GM12878 (cell line): ENCODE data around the gene RAMP1. TPM values are rescaled to one million over a fixed set of nuclear protein-coding genes. Genes with fewer than 3 reads are reported as not detected.

Source experiments
- ATAC-seq: fragments of 200-7000 bp; cut with Tn5 transposase; 3 replicates; pipeline ENCODE4 v1.9.1; 2020; ENCODE audit warnings: mild to moderate bottlenecking, moderate library complexity
- BruUV-seq: library from RNA; stranded (reverse); fragments of 400-500 nt; replicated peaks from 2 replicates; lab custom pipeline; 2021; lab: Mats Ljungman, UMichigan
- CTCF ChIA-PET: fragments of 300-600 bp; sonication (Branson Sonifier 250); formaldehyde crosslinking; extraction: SDS; loops from one replicate; lab custom pipeline; 2021; ENCODE audit warnings: inconsistent platforms; lab: Yijun Ruan, JAX
- POLR2A ChIA-PET: fragments of 350-600 bp; formaldehyde crosslinking; extraction: SDS; loops from one replicate; lab custom pipeline; 2021; ENCODE audit warnings: inconsistent platforms; lab: Charles Lee
- RAD21 ChIA-PET: fragments of 300-600 bp; sonication (Branson Sonifier 250); formaldehyde crosslinking; loops from one replicate; lab custom pipeline; 2023; ENCODE audit warnings: antibody characterized with exemption; ENCODE audit not compliant: unreplicated experiment; lab: Charles Lee
- SMC1A ChIA-PET: fragments of 300-600 bp; sonication (Branson Sonifier 250); formaldehyde crosslinking; loops from one replicate; lab custom pipeline; 2023; ENCODE audit not compliant: unreplicated experiment, uncharacterized antibody; lab: Charles Lee
- DNase-seq: peaks from one replicate; pipeline ENCODE4 v3.0.0-alpha.2; 2011; ENCODE audit warnings: low read depth, low spot score
- FAIRE-seq: peaks from 3 replicates; lab custom pipeline; 2011; peaks lifted over from hg19 to GRCh38; lab: Jason Lieb, UNC
- H2AFZ ChIP-seq: 2 replicates; pipeline ENCODE4 v1.6.0; 2011; ENCODE audit warnings: low read depth, low read length, control low read depth; ENCODE audit not compliant: control insufficient read depth
- H3K27ac ChIP-seq: 2 replicates; pipeline ENCODE4 v1.5.1; 2011; ENCODE audit warnings: control low read depth; ENCODE audit not compliant: control insufficient read depth, insufficient read depth
- H3K27me3 ChIP-seq, 2 experiments: replicated peaks in 1 of 2; 2 replicates each; pipeline versions ENCODE4 v1.6.0 to v1.6.1; 2011; ENCODE audit warnings: low read length in 1 of 2; ENCODE audit not compliant: control insufficient read depth in 2 of 2, insufficient read depth in 2 of 2
- H3K36me3 ChIP-seq, 2 experiments: 2 replicates each; pipeline ENCODE4 v1.5.1; 2011; ENCODE audit warnings: low read length in 1 of 2; ENCODE audit not compliant: control insufficient read depth in 2 of 2, insufficient read depth in 2 of 2
- H3K4me1 ChIP-seq: 2 replicates; pipeline ENCODE4 v1.6.1; 2011; ENCODE audit warnings: mild to moderate bottlenecking, low read length, moderate library complexity, mixed read lengths; ENCODE audit not compliant: control insufficient read depth, insufficient read depth
- H3K4me2 ChIP-seq: 2 replicates; pipeline ENCODE4 v1.6.0; 2011; ENCODE audit warnings: control low read depth; ENCODE audit not compliant: control insufficient read depth, insufficient read depth
- H3K4me3 ChIP-seq: fragments of 200-600 bp; sonication (generic); 2 replicates; pipeline ENCODE4 v1.5.1; 2016
- H3K79me2 ChIP-seq: 2 replicates; pipeline ENCODE4 v1.6.0; 2011; ENCODE audit warnings: low read length; ENCODE audit not compliant: control insufficient read depth, insufficient read depth
- H3K9ac ChIP-seq: 2 replicates; pipeline ENCODE4 v1.8.0; 2011; ENCODE audit warnings: low read length, control low read depth, mixed read lengths; ENCODE audit not compliant: control insufficient read depth, insufficient read depth
- H3K9me3 ChIP-seq: replicated peaks from 3 replicates; pipeline ENCODE4 v1.5.1; 2011; ENCODE audit warnings: mild to moderate bottlenecking, low read length; ENCODE audit not compliant: control insufficient read depth, insufficient read depth
- H4K20me1 ChIP-seq: 2 replicates; pipeline ENCODE4 v1.6.0; 2011; ENCODE audit not compliant: control insufficient read depth, insufficient read depth
- ASH2L ChIP-seq: fragments of 300-600, 200-600 bp; sonication (generic); IDR thresholded peaks from 2 replicates; pipeline ENCODE4 v1.6.1; 2017; ENCODE audit warnings: low read depth, mild to moderate bottlenecking, borderline replicate concordance
- BRCA1 ChIP-seq: IDR thresholded peaks from 2 replicates; pipeline ENCODE4 v1.6.1; 2011; ENCODE audit warnings: low read depth, low read length, improper control_type of control experiment
- CHD2 ChIP-seq: IDR thresholded peaks from 2 replicates; pipeline ENCODE4 v1.6.1; 2011; ENCODE audit warnings: low read depth, low read length, improper control_type of control experiment, borderline replicate concordance
- CREB1 ChIP-seq: IDR thresholded peaks from 2 replicates; pipeline ENCODE4 v1.6.1; 2012; ENCODE audit warnings: low read depth, mild to moderate bottlenecking, inconsistent platforms
- ESRRA ChIP-seq: IDR thresholded peaks from 2 replicates; pipeline ENCODE4 v1.6.1; 2012; ENCODE audit warnings: mild to moderate bottlenecking, low read length, improper control_type of control experiment
- LARP7 ChIP-seq: fragments of 450-650 bp; IDR thresholded peaks from 2 replicates; pipeline ENCODE4 v1.6.1; 2017; ENCODE audit warnings: mild to moderate bottlenecking
- NR2C2 ChIP-seq: IDR thresholded peaks from 2 replicates; pipeline ENCODE4 v1.6.1; 2011; ENCODE audit warnings: borderline replicate concordance, low read depth; ENCODE audit not compliant: control insufficient read depth, insufficient read length
- NR2F1 ChIP-seq: fragments of 450-650 bp; conservative IDR thresholded peaks from 2 replicates; pipeline ENCODE4 v1.6.1; 2017; ENCODE audit warnings: mild to moderate bottlenecking
- RAD21 ChIP-seq: IDR thresholded peaks from 2 replicates; pipeline ENCODE4 v1.6.1; 2011; ENCODE audit warnings: mild to moderate bottlenecking, low read depth, low read length, moderate library complexity; ENCODE audit not compliant: insufficient read depth
- RAD51 ChIP-seq: fragments of 450-650 bp; IDR thresholded peaks from 2 replicates; pipeline ENCODE4 v1.6.1; 2016; ENCODE audit warnings: moderate library complexity, mild to moderate bottlenecking, inconsistent platforms
- RB1 ChIP-seq: fragments of 450-650 bp; formaldehyde crosslinking; IDR thresholded peaks from 2 replicates; pipeline ENCODE4 v1.6.1; 2017; ENCODE audit warnings: mild to moderate bottlenecking, borderline replicate concordance
- SP1 ChIP-seq: IDR thresholded peaks from one replicate; pipeline ENCODE4 v1.6.1; 2011; ENCODE audit warnings: low read depth, low read length
- STAT1 ChIP-seq: fragments of 450-650 bp; conservative IDR thresholded peaks from 2 replicates; pipeline ENCODE4 v1.6.1; 2014; ENCODE audit warnings: antibody characterized with exemption, mild to moderate bottlenecking
- YBX1 ChIP-seq: fragments of 450-650 bp; IDR thresholded peaks from 2 replicates; pipeline ENCODE4 v1.6.1; 2016; ENCODE audit warnings: antibody characterized with exemption
- WGBS: methylation state at CpG from one replicate; pipeline ENCODE4 v1.1.6; 2016; ENCODE audit warnings: low lambda C conversion rate; ENCODE audit not compliant: insufficient replicate concordance, insufficient coverage; ENCODE audit errors: missing lambda C conversion rate; 5-methylcytosine and 5-hydroxymethylcytosine counted together
- in situ Hi-C: fragments of 300-500 bp; cut with MboI; formaldehyde crosslinking; loops from 9 replicates; pipeline ENCODE4 v1.14.3; 2018; ENCODE audit warnings: mixed read lengths
- intact Hi-C: fragments of 100-400 bp; cut with micrococcal nuclease; formaldehyde crosslinking; loops from one replicate; pipeline ENCODE4 v1.14.2; 2022; ENCODE audit not compliant: unreplicated experiment
- polyA plus RNA-seq, 11 experiments: library from polyadenylated mRNA; depleted of rRNA in 4 of 11; unstranded in 6 of 11; stranded (reverse) in 5 of 11; fragments of >200 nt; fragmentation: Nextera tagmentation in 4 of 11; fragmentation: Illumina TruSeq in 1 of 11; extraction: Ambion mirVana in 4 of 11; extraction: Trizol in 1 of 11; gene quantifications; 1 replicate in 1 of 11; 2 replicates in 10 of 11; pipeline versions ENCODE4 v1.2.1 to v1.2.3, GENCODE V29; 2011 to 2016; ENCODE audit warnings: inconsistent platforms in 2 of 11, missing spikeins in 2 of 11, low read depth in 1 of 11
- total RNA-seq, 4 experiments: library from RNA; depleted of rRNA in 3 of 4; stranded (reverse); fragments of >200 nt in 3 of 4; fragmentation: Illumina TruSeq in 1 of 4; extraction: Trizol in 1 of 4; gene quantifications; 2 replicates each; pipeline versions ENCODE4 v1.2.1 to v1.2.3, GENCODE V29; 2013 to 2021
- TF ChIP-seq, protein P1 (sequence below): IDR thresholded peaks from 2 replicates; pipeline ENCODE4 v1.6.1; 2011; ENCODE audit warnings: borderline replicate concordance, low read depth, mild to moderate bottlenecking, moderate library complexity, mixed read lengths, low read length; ENCODE audit not compliant: insufficient read depth; ENCODE audit errors: extremely low read length
- TF ChIP-seq, protein P2 (sequence below): fragments of 450-650 bp; IDR thresholded peaks from 2 replicates; pipeline ENCODE4 v1.6.1; 2017; ENCODE audit warnings: mild to moderate bottlenecking, moderate library complexity
- TF ChIP-seq, protein P3 (sequence below): fragments of 150-350 bp; IDR thresholded peaks from 2 replicates; pipeline ENCODE4 v1.6.1; 2014; ENCODE audit warnings: mild to moderate bottlenecking, low read depth, low read length

Gene RAMP1
- total and polyA plus RNA-seq, 10 of the 15 experiments (the other 5 are each of a cell fraction or from before 2014, with no cell fraction given): 0.11 to 0.19 (median 0.12) TPM; not detected in 7

DNA sequence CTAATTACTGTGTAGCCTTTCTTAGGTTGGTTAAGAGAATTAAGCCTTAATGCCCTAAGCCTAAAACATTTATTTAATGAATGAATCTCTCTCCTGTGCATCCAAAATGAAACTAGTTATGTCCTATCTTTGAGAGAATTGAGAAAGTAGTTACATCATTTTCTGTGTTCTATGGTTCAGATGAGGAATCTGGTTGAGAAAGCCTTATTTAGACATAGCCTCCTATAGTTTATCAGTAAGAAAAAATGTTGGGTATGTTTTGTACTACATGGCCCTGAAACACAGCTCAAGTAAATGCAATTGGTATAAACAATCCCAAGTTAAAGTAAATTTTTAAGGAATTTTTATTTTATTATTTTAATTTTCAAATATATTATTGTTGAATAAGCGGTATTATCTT lies 25.9 kb upstream of the RAMP1 start:
- SMC1A ChIA-PET: interaction anchor here (0.8 to 1.7 kb wide), 6 partner anchors 18 to 475 kb away, joined by 3 to 5 read pairs (median 3); no protein-coding TSS in a partner anchor
- CTCF ChIA-PET: no interaction called here
- Histone ChIP-seq H3K9me3 (no peaks in the 10 kb centered on the region), H3K79me2 (no peaks in the 10 kb centered on the region)
- POLR2A ChIA-PET: interaction anchor here (0.9 kb wide), 1 partner anchor 21 kb away, joined by 3 read pairs; no protein-coding TSS in a partner anchor
- no peak for ATAC-seq
- FAIRE-seq: no peak
- BruUV-seq: no TSS peak
- intact Hi-C loops: no loop called here
- TF ChIP-seq RAD51: no peak
- no peak for TF ChIP-seq YBX1
- TF ChIP-seq, protein P1, sequence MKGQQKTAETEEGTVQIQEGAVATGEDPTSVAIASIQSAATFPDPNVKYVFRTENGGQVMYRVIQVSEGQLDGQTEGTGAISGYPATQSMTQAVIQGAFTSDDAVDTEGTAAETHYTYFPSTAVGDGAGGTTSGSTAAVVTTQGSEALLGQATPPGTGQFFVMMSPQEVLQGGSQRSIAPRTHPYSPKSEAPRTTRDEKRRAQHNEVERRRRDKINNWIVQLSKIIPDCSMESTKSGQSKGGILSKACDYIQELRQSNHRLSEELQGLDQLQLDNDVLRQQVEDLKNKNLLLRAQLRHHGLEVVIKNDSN: no peak
- TF ChIP-seq NR2F1: no peak
- TF ChIP-seq NR2C2: no peak
- TF ChIP-seq CREB1: no peak
- no peak for TF ChIP-seq STAT1
- TF ChIP-seq BRCA1: no peak
- TF ChIP-seq, protein P2, sequence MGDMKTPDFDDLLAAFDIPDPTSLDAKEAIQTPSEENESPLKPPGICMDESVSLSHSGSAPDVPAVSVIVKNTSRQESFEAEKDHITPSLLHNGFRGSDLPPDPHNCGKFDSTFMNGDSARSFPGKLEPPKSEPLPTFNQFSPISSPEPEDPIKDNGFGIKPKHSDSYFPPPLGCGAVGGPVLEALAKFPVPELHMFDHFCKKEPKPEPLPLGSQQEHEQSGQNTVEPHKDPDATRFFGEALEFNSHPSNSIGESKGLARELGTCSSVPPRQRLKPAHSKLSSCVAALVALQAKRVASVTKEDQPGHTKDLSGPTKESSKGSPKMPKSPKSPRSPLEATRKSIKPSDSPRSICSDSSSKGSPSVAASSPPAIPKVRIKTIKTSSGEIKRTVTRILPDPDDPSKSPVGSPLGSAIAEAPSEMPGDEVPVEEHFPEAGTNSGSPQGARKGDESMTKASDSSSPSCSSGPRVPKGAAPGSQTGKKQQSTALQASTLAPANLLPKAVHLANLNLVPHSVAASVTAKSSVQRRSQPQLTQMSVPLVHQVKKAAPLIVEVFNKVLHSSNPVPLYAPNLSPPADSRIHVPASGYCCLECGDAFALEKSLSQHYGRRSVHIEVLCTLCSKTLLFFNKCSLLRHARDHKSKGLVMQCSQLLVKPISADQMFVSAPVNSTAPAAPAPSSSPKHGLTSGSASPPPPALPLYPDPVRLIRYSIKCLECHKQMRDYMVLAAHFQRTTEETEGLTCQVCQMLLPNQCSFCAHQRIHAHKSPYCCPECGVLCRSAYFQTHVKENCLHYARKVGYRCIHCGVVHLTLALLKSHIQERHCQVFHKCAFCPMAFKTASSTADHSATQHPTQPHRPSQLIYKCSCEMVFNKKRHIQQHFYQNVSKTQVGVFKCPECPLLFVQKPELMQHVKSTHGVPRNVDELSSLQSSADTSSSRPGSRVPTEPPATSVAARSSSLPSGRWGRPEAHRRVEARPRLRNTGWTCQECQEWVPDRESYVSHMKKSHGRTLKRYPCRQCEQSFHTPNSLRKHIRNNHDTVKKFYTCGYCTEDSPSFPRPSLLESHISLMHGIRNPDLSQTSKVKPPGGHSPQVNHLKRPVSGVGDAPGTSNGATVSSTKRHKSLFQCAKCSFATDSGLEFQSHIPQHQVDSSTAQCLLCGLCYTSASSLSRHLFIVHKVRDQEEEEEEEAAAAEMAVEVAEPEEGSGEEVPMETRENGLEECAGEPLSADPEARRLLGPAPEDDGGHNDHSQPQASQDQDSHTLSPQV: no peak
- TF ChIP-seq RB1: no peak
- no peak for TF ChIP-seq SP1
- no peak for TF ChIP-seq LARP7
- no peak for TF ChIP-seq ESRRA
- TF ChIP-seq, protein P3, sequence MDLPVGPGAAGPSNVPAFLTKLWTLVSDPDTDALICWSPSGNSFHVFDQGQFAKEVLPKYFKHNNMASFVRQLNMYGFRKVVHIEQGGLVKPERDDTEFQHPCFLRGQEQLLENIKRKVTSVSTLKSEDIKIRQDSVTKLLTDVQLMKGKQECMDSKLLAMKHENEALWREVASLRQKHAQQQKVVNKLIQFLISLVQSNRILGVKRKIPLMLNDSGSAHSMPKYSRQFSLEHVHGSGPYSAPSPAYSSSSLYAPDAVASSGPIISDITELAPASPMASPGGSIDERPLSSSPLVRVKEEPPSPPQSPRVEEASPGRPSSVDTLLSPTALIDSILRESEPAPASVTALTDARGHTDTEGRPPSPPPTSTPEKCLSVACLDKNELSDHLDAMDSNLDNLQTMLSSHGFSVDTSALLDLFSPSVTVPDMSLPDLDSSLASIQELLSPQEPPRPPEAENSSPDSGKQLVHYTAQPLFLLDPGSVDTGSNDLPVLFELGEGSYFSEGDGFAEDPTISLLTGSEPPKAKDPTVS: no peak
- no peak for TF ChIP-seq RAD21
- TF ChIP-seq ASH2L: no peak
- no peak for TF ChIP-seq CHD2
- TF ChIP-seq, all 136 proteins: peak for 0
- Histone ChIP-seq H2AFZ (no peak overlapping the region), H3K27ac (no peak overlapping the region), H3K4me1 (no peaks in the 10 kb centered on the region), H3K36me3 (no peaks in the 10 kb centered on the region), H3K4me2 (no peak overlapping the region), H4K20me1 (no peaks in the 10 kb centered on the region), H3K9ac (no peak overlapping the region), H3K27me3 (no peaks in the 10 kb centered on the region), H3K4me3 (no peak overlapping the region)
- RAD21 ChIA-PET: no interaction called here
- 90% methylated on average over 1 of the region's 1 CpG for WGBS
- in situ Hi-C loops: no loop called here
- DNase-seq: no peak
